ENCODE data around the gene SRPK2.

DNA sequence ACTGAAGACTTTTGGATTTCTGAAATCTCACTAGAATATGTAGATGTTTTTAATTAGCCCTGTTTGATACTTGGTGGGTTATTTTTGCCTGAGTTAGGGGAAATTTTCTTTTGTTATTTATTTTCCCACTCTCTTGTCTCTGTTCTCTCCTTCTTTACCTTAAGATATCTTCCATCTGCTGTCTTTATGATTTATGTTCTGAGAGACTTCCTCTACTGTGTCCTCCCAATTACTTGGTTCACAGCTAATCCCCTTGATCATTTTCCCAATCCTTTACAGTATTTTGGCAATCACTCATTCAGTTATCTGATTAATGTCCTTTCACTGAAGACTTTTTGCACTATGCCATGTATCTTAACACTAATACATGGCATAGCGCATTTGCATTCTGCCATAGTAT is 49.5 kb upstream of the SRPK2 start:
- no peak for TF ChIP-seq POLR2A (IDR thresholded peaks at IDR 0.05)
- TF ChIP-seq, protein P1, sequence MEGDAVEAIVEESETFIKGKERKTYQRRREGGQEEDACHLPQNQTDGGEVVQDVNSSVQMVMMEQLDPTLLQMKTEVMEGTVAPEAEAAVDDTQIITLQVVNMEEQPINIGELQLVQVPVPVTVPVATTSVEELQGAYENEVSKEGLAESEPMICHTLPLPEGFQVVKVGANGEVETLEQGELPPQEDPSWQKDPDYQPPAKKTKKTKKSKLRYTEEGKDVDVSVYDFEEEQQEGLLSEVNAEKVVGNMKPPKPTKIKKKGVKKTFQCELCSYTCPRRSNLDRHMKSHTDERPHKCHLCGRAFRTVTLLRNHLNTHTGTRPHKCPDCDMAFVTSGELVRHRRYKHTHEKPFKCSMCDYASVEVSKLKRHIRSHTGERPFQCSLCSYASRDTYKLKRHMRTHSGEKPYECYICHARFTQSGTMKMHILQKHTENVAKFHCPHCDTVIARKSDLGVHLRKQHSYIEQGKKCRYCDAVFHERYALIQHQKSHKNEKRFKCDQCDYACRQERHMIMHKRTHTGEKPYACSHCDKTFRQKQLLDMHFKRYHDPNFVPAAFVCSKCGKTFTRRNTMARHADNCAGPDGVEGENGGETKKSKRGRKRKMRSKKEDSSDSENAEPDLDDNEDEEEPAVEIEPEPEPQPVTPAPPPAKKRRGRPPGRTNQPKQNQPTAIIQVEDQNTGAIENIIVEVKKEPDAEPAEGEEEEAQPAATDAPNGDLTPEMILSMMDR (IDR thresholded peaks at IDR 0.05): no peak
- no peak for TF ChIP-seq POLR2AphosphoS5 (IDR thresholded peaks at IDR 0.05; ENCODE audit: insufficient read depth in 1 of 2, low read depth in 1 of 2)
